Forelimb muscle (tissue), 1 donor: Measurements from ENCODE around the gene ERC1. TPM values are rescaled to one million over a fixed set of nuclear protein-coding genes. Genes with fewer than 3 reads are reported as not detected.
"Not testable (repeated sequence)": the region's sequence is repeated elsewhere in the genome, so short reads cannot be mapped to it uniquely, and the experiment has no call there.

Experiments used
- DNase-seq: peaks from one replicate; pipeline ENCODE4 v3.0.0-alpha.2; 2013; ENCODE audit warnings: low read depth
- polyA plus RNA-seq: library from polyadenylated mRNA; unstranded; fragments of 120-200 nt; gene quantifications from one replicate; pipeline ENCODE4 v1.2.1, GENCODE V29; 2013; ENCODE audit not compliant: insufficient read length

ERC1 gene
- polyA plus RNA-seq, 1 donor: 20.4 TPM

- no peak for DNase-seq
Observed at GRCh38 chr12:1022032-1022970, 31.3 kb downstream of the ERC1 start.

DNA sequence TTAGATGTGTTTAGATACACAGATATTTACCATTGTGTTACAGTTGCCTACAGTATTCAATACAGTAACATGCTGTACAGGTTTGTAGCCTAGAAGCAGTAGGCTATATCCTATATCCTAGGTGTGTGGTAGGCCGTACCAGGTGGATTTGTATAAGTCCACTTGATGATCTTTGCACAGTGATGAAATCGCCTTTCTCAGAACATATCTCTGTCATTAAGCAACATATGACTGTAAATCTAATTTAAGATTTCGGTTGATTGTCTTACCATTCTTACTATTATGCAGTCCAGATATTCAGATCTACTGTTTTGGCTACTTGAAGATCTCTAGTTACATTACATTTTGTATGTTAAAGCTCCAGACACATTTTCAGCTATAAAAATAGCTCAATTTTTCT lies 39.8 kb downstream of the ERC1 start:
- DNase-seq: no peak

- no peak for DNase-seq
Observed at GRCh38 chr12:1034243-1034642, 43.2 kb downstream of the ERC1 start.

GRCh38 chr12:1034751-1035457 lies 43.9 kb downstream of the ERC1 start:
- DNase-seq: no peak

DNA sequence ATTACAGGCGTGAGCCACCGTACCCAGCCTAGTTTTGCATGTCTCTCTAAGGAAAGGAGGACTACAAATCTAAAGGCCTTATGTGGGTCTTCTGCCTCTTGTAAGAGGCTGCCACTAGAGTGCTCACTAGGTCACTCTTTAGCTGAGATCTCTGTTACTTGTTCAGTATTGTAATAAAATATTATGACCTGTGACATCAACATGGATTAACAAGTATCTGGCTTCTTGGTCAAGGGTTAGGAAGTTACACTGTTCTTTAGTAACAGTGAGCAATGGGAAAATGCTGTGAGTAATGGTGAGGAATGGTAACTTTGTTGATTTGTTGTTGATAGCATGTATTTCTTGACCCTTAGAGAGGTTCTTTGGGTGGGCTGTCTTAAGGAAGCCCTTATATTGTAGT lies 50.5 kb downstream of the ERC1 start:
- no peak for DNase-seq

DNA sequence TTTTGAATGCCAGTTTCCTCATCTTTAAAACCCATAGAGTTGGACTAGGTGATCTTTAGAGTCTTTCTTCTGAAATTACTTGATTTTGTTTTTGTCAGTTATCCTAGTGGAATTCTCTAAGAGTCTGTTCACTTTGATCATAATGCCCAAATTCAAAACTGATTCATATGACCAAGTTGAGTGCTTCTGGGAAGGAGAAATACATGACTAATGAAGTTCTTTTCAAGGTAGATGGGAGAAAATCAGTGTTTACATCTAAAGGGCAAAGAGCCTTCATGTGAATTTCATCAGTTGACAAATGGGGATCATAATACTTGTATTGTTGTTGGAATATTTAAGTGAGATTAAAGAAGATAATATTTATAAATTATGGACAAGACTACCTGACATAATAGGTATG lies 53.2 kb downstream of the ERC1 start:
- no peak for DNase-seq

DNA sequence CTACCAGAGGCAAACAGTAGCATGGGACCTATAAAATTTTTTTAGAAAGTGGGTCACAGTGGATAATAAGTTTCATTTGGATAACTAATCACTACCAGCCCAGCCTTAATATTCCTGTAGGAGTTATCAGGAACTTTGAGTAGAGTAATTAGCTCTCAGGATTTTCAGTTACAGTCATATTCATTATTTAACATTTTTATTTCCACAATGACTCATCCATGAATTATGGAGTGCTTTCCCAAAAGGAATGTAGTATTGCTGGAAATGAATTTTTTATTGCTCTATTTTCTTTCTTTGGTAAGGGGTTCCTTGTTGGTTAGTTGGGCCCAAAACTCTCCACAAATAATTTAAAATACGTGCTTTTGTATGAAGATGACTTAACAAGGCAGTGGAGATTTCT lies 53.7 kb downstream of the ERC1 start:
- no peak for DNase-seq

DNA sequence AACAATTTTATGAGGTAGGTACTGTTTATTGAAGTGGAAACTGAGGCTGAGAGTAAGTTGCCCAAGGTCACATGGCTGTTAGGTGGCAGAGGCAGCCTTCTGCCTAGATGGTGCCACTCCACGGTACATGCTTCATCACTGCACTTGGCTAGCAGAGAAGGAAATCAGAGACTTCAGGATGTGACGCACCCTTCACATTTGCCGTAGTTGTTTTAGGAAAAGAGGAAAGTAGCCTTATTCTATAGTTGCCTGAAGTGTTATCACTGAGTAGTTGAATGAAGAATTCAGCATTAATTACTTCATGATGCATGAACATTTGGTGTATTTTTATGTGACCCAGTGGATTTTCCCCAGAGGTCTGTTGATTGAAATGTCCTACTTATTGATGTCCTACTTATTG lies 55.7 kb downstream of the ERC1 start:
- DNase-seq: no peak

GRCh38 chr12:1047898-1048660 lies 57.1 kb downstream of the ERC1 start:
- DNase-seq: no peak

GRCh38 chr12:1050059-1050707 lies 59.2 kb downstream of the ERC1 start:
- DNase-seq: no peak

GRCh38 chr12:1051672-1052071 lies 60.6 kb downstream of the ERC1 start:
- DNase-seq: not testable (repeated sequence)

GRCh38 chr12:1053690-1054089 lies 62.7 kb downstream of the ERC1 start:
- no peak for DNase-seq

DNA sequence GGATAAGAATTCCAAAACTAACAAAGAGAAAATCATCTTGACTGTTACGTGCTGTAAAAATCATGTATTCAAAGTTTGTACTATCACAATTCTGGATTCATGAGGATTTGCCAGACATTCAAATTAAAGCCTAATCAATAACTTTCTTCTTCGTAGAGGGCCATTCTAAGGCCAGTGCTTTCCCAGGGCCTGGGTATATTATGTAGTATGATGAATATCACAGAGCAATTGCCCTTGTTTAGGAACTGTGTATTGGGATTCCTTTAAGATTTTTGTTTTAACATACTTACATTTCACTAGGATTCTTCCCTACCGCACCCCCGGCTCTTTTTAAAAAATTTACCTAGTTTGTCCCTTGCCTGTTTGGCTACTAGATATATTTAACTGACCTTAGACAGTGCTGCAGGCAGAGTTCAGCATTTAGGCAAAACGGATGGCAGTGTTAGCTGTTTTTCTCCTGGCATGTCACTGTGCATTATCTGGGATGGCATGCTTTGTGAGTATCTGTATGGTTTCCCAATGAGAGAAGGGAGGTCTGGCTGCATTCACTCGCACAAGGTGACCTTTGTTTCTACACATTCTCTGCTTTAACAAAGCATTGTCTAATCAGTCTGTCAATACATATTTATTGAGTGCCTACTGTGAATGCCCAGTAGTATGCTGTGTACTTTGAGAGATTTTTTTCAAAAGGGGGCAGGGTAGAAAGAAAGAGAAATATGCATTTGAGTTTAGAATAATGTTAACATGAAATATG lies 63.3 kb downstream of the ERC1 start:
- DNase-seq: no peak

DNA sequence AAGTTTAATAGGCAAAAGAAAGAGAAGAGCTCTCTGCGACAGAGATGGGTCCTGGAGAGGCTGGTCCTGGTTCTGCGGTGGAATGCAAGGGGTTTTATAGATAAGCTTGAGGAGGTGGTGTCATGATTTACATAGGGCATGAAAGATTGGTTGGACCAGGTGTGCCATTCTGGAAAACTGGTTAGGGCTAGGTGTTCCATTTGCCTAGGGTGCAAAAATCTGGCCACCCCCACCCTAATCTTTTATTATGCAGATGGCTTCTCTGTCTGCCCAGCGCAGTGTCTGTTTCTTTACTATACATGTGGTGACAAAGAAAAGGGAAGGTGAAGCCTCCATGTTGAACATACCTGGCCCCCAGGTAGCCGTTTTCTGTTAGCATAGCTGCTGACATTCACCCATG lies 65.4 kb downstream of the ERC1 start:
- DNase-seq: no peak

- no peak for DNase-seq
Observed at GRCh38 chr12:1058423-1058822, 67.4 kb downstream of the ERC1 start.

- no peak for DNase-seq
Observed at GRCh38 chr12:1059162-1059561, 68.1 kb downstream of the ERC1 start.

DNA sequence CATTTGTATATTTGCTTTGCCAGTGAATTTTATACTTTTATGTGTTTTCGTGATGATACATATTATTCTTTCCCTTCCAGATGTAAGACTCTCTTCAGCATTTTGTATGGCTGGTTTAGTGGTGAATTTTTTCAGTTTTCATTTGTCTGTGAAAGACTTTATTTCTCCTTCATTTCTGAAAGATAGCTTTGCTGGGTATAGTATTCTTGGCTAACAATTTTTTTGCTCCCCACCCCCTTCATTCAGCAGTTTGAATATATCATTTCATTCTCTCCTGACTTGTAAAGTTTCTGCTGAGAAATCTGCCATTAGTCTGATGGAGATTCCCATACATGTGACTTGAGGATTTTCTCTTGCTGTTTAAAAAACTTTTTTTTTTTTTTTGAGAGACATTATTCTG lies 72.8 kb downstream of the ERC1 start:
- no peak for DNase-seq

- DNase-seq: no peak
Observed at GRCh38 chr12:1064317-1064716, 73.3 kb downstream of the ERC1 start.

GRCh38 chr12:1065629-1066028 lies 74.6 kb downstream of the ERC1 start:
- no peak for DNase-seq

GRCh38 chr12:1069846-1070245 lies 78.8 kb downstream of the ERC1 start:
- DNase-seq: no peak

- no peak for DNase-seq
Observed at GRCh38 chr12:1071182-1071581, 80.2 kb downstream of the ERC1 start.
